Activated CD8-positive, alpha-beta memory T cell treated with anti-CD3 and anti-CD28 coated beads, Interleukin-2, amount 50 U/mL, for 48 hours (primary cell): Measurements from ENCODE around the gene MLST8.
"Not testable (repeated sequence)": the region's sequence is repeated elsewhere in the genome, so short reads cannot be mapped to it uniquely, and the experiment has no call there.

Source experiments
- DNase-seq: peaks from one replicate; pipeline ENCODE4 v3.0.0-alpha.2; 2020

The MLST8 gene

DNA sequence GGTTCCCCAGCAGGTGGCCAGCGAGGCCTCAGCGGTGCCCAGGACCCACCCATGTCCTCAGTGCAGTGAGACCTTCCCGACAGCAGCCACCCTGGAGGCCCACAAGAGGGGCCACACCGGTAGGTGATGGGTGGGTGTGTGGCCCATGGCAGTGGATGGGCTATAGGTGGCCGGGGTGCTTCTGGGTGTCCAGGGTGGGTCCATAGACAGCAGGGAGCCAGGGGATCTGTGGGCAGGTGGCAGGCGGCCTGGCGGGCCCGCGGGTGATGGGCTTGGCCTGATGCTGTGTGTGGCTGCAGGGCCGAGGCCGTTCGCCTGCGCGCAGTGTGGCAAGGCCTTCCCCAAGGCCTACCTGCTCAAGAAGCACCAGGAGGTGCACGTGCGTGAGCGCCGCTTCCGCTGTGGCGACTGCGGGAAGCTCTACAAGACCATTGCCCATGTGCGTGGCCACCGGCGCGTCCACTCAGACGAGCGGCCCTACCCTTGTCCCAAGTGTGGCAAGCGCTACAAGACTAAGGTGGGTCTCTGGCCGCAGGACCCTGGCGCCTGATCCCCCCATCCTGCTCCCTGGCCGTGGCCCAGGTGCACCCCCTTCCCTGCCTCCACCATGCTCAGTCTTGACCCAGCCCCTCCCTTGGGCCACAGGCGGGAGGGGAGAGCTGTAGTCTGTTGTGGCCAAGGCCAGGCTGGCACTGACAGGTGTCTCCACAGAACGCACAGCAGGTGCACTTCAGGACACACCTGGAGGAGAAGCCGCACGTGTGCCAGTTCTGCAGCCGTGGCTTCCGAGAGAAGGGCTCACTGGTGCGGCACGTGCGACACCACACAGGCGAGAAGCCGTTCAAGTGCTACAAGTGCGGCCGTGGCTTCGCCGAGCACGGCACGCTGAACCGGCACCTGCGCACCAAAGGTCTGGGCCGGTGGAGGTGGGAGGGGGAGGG is 28.9 kb downstream of the MLST8 start:
- DNase-seq, result no peak

DNA sequence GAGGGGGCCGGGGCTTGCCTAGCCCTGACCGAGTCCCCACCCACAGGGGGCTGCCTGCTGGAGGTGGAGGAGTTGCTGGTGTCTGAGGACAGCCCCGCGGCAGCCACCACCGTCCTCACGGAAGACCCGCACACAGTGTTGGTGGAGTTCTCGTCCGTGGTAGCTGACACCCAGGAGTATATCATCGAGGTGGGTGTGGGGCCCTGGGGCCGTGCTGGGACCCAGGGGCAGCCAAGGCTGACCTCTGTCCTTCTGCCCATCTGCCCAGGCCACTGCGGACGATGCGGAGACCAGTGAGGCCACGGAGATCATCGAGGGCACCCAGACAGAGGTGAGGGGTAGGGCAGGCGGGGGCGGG is 29.5 kb downstream of the MLST8 start:
- no peak for DNase-seq

DNA sequence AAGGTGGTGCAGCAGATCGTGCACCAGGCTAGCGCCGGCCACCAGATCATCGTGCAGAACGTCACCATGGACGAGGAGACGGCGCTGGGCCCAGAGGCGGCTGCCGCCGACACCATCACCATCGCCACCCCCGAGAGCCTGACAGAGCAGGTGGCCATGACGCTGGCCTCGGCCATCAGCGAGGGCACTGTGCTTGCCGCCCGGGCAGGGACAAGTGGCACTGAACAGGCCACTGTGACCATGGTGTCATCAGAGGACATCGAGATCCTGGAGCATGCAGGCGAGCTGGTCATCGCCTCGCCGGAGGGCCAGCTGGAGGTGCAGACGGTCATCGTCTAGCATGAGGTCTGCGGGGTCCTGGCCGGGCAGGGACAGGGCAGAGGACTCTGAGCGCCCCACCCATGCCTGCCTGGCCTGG is 30.0 kb downstream of the MLST8 start:
- DNase-seq, result no peak

DNA sequence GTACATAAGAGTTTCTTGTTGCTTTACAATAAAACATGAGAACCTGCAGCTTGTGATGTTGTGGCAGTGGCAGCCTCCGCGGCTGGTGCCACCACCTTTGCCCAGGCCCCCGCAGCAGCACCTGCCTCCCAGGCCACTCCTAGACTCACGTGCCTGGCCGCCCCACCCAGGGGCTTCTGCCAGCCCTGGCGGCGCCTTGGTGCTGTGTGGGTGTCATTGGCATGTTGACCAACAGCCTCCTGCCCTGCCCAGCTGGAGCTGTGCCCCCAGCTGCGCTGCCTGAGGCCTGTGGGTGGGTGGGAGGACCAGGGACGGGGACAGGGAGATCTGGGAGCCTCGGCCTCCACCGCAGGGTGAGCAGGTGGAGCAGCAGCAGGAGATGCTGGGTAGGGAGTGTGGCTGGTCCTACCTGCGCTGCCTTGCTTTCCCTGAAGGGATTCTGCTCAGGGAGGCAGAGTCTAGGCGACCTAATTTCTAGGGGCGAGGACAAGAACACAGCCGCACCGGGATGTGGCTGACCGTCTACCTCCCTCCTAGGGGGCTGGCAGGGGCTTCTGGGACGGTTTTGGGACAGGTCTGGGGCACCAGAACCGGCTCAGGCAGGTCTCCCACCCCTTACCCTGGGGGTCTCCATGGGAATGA is 30.6 kb downstream of the MLST8 start:
- peak; percentile 53 for DNase-seq

DNA sequence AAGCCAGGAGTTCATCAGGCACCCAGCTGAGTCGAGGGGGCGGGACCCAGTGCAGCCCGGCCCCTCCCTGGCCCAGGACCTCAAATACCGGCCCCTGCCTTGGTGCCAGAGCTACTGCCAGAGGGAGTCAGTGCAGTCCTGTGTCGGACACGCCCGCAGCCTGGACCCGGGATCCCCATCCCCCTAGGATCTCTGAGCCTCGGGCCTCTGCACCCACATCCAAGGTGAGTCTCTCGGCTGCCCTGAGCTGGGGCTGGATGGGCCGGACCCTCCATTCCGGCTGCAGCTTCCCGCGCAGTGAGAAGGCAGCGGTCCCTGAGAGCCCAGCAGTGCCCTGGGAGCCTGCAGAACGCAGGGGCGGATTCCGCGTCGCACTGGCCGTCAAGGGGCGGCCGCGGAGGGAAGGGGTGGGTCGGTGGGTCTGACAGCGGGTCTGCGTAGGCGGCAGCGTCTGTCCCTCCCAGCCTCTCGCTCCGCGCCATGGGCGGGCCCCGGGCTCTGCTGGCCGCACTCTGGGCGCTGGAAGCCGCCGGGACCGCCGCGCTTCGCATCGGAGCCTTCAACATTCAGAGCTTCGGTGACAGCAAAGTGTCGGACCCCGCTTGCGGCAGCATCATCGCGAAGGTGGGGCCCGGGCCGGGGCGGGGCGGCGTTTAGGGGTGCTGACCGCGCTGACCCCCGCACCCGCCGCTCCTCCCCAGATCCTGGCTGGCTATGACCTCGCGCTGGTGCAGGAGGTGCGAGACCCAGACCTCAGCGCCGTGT is 31.3 kb downstream of the MLST8 start, which contains the start of gene DNASE1L2:
Gene DNASE1L2 (plus strand): TSS at position 108 of the 765 bp plus-strand sequence. CDS start 373 bp downstream, at position 481.
- DNase-seq, result peak; percentile 59

DNA sequence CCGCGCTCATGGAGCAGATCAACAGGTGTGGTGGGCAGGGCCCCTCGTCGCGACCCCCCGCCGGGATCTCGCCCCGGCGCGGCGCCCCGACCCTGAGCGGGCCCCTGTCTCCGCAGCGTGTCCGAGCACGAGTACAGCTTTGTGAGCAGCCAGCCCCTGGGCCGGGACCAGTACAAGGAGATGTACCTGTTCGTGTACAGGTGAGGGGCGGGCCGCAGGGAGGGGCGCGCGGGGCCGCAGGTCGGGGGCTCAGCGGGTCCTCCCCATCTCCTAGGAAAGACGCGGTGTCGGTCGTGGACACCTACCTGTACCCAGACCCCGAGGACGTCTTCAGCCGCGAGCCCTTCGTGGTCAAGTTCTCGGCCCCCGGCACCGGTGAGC is 31.8 kb downstream of the MLST8 start:
- peak; percentile 57 for DNase-seq

DNA sequence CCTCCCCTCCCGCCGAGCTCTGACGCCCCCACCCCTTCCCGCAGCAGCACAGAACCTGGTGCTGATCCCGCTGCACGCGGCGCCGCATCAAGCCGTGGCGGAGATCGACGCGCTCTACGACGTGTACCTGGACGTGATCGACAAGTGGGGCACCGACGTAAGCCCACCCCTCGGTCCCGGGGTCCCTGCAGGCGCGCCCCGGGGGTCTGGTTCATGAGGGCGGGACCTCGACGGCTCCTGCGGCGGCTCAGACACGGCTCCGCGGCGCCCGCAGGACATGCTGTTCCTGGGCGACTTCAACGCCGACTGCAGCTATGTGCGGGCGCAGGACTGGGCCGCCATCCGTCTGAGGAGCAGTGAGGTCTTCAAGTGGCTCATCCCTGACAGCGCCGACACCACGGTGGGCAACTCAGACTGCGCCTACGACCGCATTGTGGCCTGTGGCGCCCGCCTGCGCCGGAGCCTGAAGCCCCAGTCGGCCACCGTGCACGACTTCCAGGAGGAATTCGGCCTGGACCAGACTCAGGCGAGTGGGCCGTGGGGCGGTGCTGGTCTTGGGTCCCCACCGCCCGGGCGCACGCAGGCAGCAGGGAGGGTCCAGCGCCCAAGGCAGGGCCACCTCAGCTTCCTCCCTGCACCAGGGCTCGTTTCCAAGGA is 32.4 kb downstream of the MLST8 start:
- DNase-seq, result peak; percentile 56

DNA sequence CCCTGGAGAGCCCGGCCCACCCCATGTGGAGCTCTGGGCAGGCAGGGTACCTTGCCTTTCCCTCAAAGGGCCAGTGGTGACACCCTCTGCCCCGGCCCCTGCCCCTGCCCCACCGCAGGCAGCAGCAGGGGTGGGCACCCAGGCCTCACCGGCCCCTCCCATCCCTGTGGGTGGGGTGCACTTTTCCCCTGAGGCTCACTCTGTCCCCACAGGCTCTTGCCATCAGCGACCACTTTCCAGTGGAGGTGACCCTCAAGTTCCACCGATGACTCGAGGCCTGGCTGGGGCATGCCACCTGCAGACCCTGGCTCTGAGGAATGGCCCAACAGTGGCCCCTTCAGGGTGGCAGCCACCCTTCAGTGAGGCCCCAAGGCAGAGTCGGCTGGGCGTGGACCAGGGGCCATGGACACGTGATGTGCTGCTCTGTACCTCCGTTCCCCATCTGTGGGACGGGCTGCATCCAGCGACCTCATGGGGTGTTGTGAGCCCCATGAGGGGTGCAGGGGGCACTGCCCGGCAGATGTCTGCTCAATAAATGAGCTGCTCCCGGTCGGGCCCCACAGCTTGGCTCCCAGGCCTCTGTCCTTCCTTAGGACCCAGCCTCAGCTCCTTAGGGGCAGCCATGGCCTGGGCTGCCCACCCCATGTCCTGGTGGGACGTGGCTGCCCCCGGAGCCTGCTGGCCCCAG is 33.0 kb downstream of the MLST8 start:
- peak; percentile 56 for DNase-seq

DNA sequence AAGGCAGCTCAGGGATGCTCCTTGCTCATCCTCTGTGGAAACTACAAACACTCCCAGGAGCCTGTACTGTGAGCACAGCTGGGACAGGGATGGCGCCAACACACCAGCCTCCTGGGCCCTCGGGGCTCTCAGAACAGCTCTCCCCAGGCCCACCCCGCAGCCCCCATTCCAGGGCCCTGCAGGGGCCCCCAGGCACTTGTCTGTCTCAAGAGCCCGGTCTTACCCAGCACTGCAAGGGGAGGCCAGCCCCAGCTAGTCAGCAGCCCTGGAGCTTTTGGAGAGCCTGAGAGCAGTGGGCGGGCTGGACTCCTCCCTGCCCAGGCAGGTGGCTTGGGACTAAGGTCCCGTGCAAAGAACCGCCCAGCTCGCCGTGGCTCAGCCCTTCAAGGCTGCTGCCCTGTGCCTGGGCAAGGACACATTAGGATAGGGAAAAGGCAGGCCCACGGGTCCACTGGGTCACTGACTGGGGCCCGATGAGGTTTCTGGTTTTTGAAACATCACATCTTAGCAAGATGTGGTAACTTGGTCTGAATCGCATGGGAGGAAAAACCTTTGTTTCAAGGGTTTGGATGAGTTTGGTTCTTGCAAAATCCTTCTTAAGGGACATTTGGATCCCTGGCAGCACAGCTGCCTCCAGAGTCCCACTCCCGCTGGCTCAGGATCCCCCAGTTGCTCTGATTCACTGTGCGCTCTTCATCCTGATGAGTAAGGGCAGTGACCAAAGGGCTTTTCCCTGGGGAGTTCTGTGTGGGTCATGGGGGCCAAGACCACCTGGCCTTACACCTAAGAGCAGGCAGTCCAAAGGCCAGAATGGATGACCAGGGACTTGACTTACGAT is 33.8 kb downstream of the MLST8 start:
- DNase-seq, result peak; percentile 54

DNA sequence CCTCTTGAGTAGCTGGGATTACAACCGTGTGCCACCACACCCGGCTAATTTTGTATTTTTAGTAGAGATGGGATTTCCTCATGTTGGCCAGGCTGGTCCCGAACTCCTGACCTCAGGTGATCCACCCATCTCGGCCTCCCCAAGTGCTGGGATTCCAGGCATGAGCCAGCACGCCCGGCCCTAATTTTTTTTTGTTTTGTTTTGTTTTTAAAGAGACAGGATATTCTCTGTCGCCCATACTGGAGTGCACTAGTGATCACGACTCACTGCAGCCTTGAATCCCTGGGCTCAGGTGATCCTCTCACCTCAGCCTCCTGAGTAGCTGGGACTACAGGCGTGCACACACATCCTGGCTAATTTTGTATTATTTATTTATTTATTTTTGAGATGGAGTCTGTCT is 35.1 kb downstream of the MLST8 start:
- not testable (repeated sequence) for DNase-seq

DNA sequence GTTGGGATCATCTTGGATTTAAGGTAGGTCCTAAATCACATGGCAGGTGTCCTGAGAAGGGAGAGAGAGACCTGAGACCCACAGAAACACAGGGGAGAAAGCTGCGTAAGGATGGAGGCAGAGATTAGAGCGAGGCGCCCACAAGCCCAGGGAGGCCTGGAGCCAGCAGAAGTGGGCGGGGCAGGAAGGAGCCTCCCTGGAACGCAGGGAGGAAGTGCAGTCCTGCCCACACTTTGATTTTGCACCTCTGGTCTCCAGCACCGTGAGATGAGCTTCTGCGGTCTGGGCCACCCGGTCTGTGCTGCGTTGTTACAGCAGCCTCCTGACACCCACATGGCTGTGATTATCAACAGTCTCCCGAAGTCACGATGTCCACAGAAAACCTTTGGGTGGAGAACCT is 37.3 kb downstream of the MLST8 start:
- DNase-seq, result no peak

DNA sequence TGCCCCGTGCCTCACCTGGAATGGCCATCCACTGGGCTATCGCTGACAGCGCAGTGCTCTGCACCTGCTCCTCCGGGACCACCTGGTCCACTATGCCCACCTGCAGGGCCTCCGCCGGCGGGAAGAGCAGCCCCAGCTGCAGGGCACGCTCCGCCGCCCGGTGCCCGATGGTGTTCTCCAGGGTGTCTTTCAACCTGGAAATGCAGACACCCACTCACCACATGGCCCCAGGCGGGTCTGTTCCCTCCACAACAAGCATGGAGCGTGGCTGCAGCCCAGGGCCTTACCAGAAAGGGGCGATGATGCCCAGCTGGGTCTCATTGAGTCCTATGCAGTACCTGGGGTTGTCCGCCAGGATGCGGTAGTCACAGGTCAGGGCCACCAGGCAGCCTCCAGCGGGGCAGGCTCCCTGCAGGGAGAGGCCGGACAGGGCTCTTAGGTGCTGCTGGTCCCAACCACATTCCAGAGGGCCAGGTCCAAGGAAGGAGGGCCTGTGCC is 37.8 kb downstream of the MLST8 start:
- DNase-seq, result no peak

DNA sequence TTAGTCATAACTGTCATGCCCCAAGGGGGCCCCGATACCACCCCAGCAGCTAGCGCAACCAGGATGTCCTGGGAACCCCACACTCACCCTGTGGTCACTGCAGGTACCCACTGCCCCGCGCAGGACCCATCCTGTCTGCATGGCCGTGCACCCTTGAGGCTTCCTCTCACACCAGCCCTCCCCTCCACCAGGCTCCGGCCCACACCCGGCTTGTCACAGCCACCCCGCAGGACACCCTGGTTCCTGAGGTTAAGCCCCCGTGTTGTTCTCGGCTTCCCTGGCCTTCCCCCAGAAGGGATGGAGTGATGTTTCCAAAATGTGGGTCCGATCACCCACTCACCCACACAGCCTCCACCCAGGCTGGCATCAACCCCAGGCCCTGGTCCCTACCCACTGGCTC is 38.5 kb downstream of the MLST8 start:
- no peak for DNase-seq

DNA sequence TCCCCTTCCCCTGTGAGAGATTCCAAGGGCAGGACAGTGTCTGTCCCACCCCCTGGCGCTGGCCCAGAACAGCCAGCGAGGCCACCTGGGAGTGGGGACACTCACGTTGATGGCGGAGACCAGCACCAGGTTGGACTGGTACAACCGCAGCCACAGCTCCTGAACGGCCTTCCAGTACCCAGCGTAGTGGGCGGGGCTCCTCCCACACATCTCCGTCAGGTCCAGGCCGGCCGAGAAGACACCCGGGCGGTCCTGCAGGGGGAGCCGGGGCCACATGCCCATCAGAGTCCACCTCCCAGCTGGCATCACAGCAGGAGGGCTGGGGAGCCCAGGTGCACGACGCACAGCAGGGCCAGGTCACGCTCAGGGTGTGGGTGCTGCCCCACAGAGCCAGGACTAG is 39.0 kb downstream of the MLST8 start:
- no peak for DNase-seq

DNA sequence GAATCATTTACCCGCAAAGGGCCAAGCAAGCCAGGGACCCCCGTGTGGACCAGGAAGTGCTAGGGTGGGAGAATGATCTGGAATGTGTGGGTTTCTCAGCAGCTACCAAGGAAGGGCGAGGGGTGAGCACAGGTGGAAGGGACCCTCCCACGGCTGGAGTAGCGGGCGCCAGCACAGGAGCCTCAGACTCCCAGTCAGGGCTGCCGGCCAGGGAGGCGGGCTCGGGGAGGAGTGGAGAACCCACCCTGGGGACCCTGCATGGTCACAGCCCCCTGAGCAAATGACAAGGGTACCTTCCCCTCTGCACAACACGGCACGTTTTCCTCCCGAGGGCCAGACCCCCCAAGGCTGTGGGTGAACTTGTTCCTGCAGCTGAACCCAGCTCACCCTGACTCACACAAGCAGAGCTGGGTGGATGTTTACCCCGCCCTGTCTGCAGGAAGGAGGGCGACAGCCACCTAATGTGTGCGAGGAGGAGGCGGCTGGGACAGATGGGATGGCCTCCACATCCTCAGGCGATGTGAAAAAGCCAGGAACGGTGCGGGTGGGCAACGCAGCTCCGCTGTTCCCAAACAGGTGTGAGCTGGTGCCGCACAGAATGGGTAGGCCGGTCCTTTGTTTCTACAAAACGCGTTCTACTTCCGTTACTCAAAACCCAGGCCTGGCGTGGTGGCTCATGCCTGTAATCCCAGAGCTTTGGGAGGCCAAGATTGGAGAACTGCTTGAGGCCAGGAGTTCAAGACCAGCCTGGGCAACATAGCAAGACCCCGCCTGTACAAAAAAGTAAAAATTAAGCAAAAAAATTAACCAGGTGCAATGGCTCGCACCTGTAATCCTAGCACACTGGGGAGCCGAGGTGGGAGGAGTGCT is 39.9 kb downstream of the MLST8 start:
- no peak for DNase-seq

DNA sequence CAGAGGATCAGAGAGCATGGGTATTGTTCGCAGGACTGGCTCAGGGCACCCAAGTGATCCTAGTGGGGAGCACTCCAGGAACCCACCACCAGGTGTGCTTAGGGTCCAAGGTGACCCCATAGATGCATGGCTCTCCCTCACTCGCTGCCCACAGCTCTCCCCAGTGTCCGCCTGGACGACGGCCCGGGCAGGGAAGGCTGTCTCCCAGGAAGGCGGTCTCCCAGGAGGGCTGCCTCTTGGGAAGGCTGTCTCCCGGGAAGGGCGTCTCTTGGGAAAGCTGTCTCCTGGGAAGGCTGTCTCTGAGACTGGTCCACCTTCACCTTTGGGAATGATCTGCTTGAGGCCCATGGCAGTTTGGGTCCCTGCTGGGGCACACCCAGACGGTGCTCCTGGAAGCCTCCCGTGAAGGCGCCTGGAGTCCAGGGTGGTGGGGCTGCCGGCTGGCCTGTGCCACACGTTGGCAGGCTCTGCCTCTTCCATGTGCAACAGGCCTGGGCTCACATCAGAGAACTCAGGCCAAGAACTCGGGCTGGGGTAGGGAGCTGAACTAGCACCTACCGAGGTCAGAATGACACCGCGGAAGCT is 41.1 kb downstream of the MLST8 start:
- no peak for DNase-seq

DNA sequence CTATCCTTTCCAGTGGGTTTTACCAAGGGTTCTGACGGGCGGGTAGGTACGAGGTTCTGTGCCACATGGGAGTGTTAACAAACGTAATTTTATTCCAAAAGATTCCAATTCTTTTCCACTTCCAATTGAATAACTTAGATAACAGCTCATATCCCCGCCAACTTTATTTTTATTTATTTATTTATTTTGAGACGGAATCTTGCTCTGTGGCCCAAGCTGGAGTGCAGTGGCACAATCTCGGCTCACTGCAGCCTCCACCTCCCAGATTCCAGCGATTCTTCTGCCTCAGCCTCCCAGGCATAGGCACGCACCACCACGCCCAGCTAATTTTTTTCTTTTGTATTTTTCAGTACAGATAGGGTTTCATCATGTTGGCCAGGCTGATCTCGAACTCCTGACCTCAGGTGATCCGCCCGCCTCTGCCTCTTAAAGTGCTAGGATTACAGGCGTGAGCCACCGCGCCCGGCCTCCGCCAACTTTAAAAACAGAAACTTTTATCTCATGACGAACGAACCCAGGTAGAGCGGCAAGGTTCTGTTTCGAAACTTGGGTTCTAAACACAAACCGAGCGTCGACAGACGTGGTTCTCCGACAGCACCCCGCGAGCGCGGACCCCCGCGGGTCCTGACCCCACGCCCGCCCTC is 45.5 kb downstream of the MLST8 start:
- peak; percentile 72 for DNase-seq

DNA sequence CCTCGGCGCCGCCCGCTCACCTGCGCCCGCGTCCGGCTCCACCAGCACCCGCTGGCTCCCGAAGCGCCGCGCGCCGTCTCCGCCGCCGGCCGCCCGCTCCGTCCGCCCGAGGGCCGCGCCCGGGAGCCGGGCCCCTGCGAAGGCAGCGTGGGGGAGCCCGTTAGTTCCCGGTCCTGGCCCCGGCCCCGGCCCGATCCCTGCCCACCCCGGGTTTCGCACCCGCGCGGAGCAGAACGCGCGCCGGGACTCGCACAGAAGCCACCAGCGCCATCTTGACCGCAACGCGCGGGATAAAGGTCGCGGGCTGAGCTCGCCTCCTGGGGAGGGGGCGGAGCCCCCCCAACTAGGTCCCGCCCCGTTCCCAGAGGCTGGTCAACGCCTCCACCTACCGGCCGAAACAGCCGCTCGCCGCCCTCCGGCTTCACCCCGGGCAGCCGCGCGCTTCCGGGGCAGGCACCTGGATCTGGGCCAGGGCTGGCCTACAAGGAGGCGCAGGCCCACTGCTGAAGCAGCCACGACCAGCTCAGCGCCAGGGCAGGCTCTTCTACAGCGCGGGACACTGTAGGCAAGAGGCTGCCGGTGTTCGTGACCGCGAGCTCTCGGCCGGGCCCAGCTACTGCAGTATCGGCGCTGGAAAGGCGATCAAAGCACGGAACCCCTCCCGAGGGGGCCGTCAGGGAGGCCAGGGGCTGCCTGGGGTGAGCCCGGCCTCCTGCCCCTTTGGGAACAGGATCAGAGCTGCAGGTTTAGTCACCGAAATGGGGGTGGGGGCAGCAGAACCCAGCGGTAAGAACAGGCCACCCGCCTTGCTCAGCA is 46.2 kb downstream of the MLST8 start, which contains the start of gene ECI1:
Gene ECI1 (minus strand): TSS at position 292 of the 816 bp plus-strand sequence. CDS start 21 bp downstream, at position 271.
- DNase-seq, result peak; percentile 93
